ENCODE measurements around the gene CCDC24.

CCDC24 gene

GRCh38 chr1:44000122-44000665 is 8.8 kb downstream of the CCDC24 start:
- no peak for DNase-seq

GRCh38 chr1:44002165-44002564 is 10.8 kb downstream of the CCDC24 start:
- DNase-seq, result no peak

GRCh38 chr1:44002606-44003157 is 11.3 kb downstream of the CCDC24 start:
- no peak for DNase-seq

- no peak for DNase-seq
These were observed 16.9 kb downstream of the CCDC24 start for GRCh38 chr1:44008259-44008658.

- DNase-seq, result no peak
These were observed 19.6 kb downstream of the CCDC24 start for GRCh38 chr1:44010935-44011471.

- peak; percentile 9 for DNase-seq
These were observed 21.0 kb downstream of the CCDC24 start for GRCh38 chr1:44012404-44012803.

- peak; percentile 12 for DNase-seq
These were observed 21.7 kb downstream of the CCDC24 start for GRCh38 chr1:44012941-44013609.

GRCh38 chr1:44013949-44014348 is 22.6 kb downstream of the CCDC24 start:
- DNase-seq, result peak; percentile 14

- DNase-seq, result no peak
These were observed 23.1 kb downstream of the CCDC24 start for GRCh38 chr1:44014365-44015104.

GRCh38 chr1:44015206-44015605 is 23.8 kb downstream of the CCDC24 start:
- no peak for DNase-seq

- DNase-seq, result no peak
These were observed 24.9 kb downstream of the CCDC24 start for GRCh38 chr1:44016041-44016889.

- no peak for DNase-seq
These were observed 25.5 kb downstream of the CCDC24 start for GRCh38 chr1:44016890-44017400.

GRCh38 chr1:44019466-44019948 is 28.1 kb downstream of the CCDC24 start:
- DNase-seq, result peak; percentile 57

GRCh38 chr1:44020464-44020863 is 29.1 kb downstream of the CCDC24 start:
- no peak for DNase-seq

- no peak for DNase-seq
These were observed 29.8 kb downstream of the CCDC24 start for GRCh38 chr1:44021156-44021555.

- DNase-seq, result no peak
These were observed 30.4 kb downstream of the CCDC24 start for GRCh38 chr1:44021581-44022321.

- no peak for DNase-seq
These were observed 32.9 kb downstream of the CCDC24 start for GRCh38 chr1:44024031-44024902.

- no peak for DNase-seq
These were observed 33.6 kb downstream of the CCDC24 start for GRCh38 chr1:44024903-44025525.

- DNase-seq, result no peak
These were observed 34.4 kb downstream of the CCDC24 start for GRCh38 chr1:44025816-44026215.

- DNase-seq, result no peak
These were observed 35.9 kb downstream of the CCDC24 start for GRCh38 chr1:44027320-44027719.

Measured in NCI-H446 treated with DMSO at 0.1 percent for 48 hours (cell line).